ENCODE data around the gene SLC9A9.

SLC9A9 gene

DNA sequence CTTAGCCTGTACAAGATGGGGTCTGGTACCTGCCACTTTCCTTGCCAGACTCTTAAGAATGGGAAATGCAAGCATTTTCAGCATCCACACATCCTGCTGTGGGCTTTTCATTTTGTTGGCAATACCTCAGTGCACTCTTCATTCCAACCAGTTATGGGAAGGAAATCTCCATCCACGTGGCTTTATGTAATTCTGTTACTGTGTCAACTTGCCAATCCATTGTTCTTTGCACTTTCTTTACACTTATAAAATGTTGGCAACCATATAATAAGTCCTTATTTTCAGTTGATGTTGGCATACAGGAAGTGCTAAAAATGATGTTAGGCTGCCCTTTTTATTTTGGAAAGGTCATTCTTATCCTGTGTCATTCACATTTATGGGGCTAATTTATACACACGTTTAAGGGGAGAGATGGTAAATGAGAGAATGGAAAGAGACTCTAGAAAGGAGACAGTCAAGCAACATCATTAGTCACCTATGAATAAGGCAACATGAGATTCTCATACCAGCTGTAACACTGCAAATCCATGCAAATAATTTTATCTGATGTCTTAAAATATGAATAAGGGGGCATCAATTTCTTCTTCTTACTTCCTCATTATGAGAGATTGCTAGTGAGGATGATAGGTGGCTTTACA is 490.0 kb downstream of the SLC9A9 start:
- TF ChIP-seq, protein P1, sequence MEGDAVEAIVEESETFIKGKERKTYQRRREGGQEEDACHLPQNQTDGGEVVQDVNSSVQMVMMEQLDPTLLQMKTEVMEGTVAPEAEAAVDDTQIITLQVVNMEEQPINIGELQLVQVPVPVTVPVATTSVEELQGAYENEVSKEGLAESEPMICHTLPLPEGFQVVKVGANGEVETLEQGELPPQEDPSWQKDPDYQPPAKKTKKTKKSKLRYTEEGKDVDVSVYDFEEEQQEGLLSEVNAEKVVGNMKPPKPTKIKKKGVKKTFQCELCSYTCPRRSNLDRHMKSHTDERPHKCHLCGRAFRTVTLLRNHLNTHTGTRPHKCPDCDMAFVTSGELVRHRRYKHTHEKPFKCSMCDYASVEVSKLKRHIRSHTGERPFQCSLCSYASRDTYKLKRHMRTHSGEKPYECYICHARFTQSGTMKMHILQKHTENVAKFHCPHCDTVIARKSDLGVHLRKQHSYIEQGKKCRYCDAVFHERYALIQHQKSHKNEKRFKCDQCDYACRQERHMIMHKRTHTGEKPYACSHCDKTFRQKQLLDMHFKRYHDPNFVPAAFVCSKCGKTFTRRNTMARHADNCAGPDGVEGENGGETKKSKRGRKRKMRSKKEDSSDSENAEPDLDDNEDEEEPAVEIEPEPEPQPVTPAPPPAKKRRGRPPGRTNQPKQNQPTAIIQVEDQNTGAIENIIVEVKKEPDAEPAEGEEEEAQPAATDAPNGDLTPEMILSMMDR (IDR thresholded peaks at IDR 0.05; ENCODE audit: control insufficient read depth, insufficient read depth, low read depth, low read length, missing control alignments), result no peak
- H3K4me3 ChIP-seq (ENCODE audit: control insufficient read depth, low read depth, low read length), result no peak overlapping the region
- DNase-seq (ENCODE audit: low read depth), result no peak

DNA sequence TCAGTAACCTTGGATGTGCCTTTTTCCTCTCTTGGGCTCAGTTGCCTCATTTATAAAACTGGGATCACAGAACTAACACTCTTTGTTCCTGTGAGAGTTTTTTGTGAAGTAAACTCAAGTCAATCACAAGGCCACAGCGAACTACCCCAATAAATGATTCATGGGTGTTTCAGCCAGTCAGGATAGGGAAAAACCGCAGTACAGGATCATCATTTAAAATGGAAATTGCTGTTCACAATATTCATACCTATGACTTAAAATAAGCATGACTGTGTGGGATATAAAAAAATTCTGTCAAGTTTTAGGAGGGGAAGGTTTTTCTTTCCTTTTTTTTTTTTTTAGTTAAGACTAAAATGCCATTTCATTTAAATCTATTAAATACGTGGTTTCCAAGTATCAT is 490.6 kb downstream of the SLC9A9 start:
- TF ChIP-seq, protein P1 (IDR thresholded peaks at IDR 0.05; ENCODE audit: control insufficient read depth, insufficient read depth, low read depth, low read length, missing control alignments), result no peak
- no peak for DNase-seq (ENCODE audit: low read depth)
- no peak overlapping the region for H3K4me3 ChIP-seq (ENCODE audit: control insufficient read depth, low read depth, low read length)

DNA sequence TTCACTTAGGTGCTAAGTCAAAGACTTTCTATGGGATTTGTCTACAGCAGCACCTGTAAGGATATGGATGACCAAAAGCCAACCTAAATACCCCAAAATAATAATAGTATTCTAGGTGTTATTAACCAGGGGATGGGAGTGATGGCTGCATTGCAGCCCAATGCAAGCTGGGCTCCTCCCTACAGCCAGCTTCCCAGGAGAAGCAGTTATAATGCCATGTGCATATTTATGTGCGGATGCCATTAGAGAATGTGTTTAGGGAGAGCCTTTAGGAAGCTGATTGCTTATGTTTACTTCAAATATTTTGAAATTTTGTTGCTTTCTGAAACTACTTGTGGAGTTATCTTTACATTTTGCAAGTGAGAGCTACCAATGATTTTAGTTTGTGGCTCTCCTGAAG is 491.4 kb downstream of the SLC9A9 start:
- no peak for DNase-seq (ENCODE audit: low read depth)
- H3K4me3 ChIP-seq (ENCODE audit: control insufficient read depth, low read depth, low read length), result no peak overlapping the region
- TF ChIP-seq, protein P1 (IDR thresholded peaks at IDR 0.05; ENCODE audit: control insufficient read depth, insufficient read depth, low read depth, low read length, missing control alignments), result no peak

DNA sequence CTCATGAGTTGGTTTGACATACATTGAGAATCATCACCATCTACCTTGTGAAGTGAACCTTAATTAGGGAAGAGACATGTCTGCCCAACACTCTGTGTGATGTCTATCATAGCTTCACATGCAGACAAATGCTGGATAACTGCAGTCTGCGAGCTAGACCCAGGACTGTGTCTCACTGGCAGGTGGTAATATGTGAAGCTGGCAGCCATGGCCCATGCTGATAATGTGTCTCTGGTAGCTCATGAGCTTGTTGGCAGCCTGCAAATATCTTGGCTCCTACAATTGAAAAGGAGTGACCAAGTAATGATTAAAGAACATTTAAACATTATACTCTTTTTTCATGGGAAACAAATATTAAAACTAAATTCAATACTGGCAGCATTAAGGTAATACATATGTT is 493.9 kb downstream of the SLC9A9 start:
- DNase-seq (ENCODE audit: low read depth), result no peak
- TF ChIP-seq, protein P1 (IDR thresholded peaks at IDR 0.05; ENCODE audit: control insufficient read depth, insufficient read depth, low read depth, low read length, missing control alignments), result no peak
- no peak overlapping the region for H3K4me3 ChIP-seq (ENCODE audit: control insufficient read depth, low read depth, low read length)

DNA sequence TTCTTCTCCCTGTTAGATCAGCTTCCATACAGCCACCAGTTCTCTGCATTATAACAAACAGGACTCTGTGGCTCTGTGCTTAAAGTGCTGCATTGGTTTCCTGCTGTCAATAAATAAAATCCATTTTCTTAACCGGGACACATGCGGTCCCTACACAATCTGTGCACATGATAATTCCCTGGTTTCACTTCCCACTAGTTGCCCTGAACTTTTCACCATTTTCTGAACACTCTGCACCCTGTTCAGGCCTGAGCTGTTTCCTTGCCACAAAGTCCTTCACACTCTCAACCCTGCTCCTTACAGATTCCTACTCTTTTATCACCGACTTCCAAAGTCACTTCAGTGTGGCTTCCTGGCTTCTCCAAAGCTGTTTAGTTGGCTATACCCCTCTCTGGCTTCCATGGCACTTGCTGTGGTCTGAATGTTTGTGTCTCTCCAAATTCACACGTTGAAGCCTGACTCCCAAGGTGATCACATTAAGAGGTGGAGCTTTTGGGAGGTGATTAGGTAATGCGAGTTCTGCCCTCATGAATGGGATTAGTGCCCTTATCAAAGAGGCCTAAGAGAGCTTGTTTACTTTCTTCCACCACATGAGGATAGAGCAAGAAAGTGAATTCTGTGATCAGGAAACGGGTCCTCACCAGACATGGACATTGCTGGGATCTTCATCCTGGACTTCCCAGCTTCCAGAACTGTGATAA is 495.3 kb downstream of the SLC9A9 start:
- TF ChIP-seq, protein P1 (IDR thresholded peaks at IDR 0.05; ENCODE audit: control insufficient read depth, insufficient read depth, low read depth, low read length, missing control alignments), result no peak
- no peak for DNase-seq (ENCODE audit: low read depth)
- no peak overlapping the region for H3K4me3 ChIP-seq (ENCODE audit: control insufficient read depth, low read depth, low read length)

DNA sequence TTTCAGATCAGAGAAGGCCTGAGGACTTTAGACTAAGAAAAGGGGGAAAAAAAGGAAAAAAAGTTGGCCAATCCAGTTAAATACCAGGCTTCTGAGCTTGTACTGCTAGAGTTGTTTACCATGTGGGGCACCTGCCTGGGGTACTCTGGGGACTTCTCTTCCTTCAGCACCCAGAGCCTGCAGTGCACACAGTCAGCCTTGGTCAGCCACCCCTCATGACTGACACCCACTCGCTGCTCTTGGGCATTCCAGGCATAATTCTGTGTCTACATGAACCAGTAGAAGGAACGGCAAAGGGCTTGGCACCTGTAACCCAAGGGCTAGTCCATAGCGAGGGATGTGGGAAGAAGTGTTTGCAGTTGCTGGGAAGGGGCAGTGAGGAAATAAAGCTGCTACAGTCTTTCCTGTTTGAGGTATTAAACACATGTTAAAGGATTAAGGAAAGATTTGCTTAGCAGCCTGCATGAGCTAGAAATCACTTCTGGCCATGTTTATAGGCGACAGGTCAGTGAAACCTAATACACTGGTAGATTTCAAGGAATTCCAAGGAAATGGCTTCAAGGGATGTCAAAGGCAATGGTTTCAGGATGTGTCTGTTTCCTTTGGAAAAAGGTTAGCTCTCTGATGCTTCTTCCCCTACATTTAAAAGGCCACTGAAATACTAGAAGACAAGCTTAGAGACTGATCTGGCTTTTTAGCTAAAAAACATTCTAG is 496.2 kb downstream of the SLC9A9 start:
- TF ChIP-seq, protein P1 (IDR thresholded peaks at IDR 0.05; ENCODE audit: control insufficient read depth, insufficient read depth, low read depth, low read length, missing control alignments), result no peak
- no peak overlapping the region for H3K4me3 ChIP-seq (ENCODE audit: control insufficient read depth, low read depth, low read length)
- no peak for DNase-seq (ENCODE audit: low read depth)

Data from AG09309 (cell line).